Measurements from ENCODE around the gene PDYN.

The PDYN gene

GRCh38 chr20:1932971-1933370, 60.9 kb downstream of the PDYN start:
- TF ChIP-seq CTCF (IDR thresholded peaks at IDR 0.05; ENCODE audit: insufficient read depth, low read depth, low read length, missing control alignments) = no peak
- no peak overlapping the region for H3K4me3 ChIP-seq (ENCODE audit: low read length)
- no peak for DNase-seq (ENCODE audit: low read depth)

- DNase-seq (ENCODE audit: low read depth) = no peak
These were observed 62.0 kb downstream of the PDYN start for GRCh38 chr20:1931830-1932229.

GRCh38 chr20:1930165-1930564, 63.7 kb downstream of the PDYN start:
- no peak for TF ChIP-seq CTCF (IDR thresholded peaks at IDR 0.05; ENCODE audit: insufficient read depth, low read depth, low read length, missing control alignments)
- H3K4me3 ChIP-seq (ENCODE audit: low read length) = no peak overlapping the region
- DNase-seq (ENCODE audit: low read depth) = no peak

More at GRCh38 chr20:1931830-1932229, 62.0 kb downstream of the PDYN start:
- TF ChIP-seq CTCF (IDR thresholded peaks at IDR 0.05; ENCODE audit: insufficient read depth, low read depth, low read length, missing control alignments) = no peak
- no peak overlapping the region for H3K4me3 ChIP-seq (ENCODE audit: low read length)

GRCh38 chr20:1929460-1929859, 64.4 kb downstream of the PDYN start:
- DNase-seq (ENCODE audit: low read depth) = no peak

GRCh38 chr20:1928782-1929181, 65.1 kb downstream of the PDYN start:
- no peak overlapping the region for H3K4me3 ChIP-seq (ENCODE audit: low read length)
- no peak for DNase-seq (ENCODE audit: low read depth)
- no peak for TF ChIP-seq CTCF (IDR thresholded peaks at IDR 0.05; ENCODE audit: insufficient read depth, low read depth, low read length, missing control alignments)

More at GRCh38 chr20:1929460-1929859, 64.4 kb downstream of the PDYN start:
- no peak for TF ChIP-seq CTCF (IDR thresholded peaks at IDR 0.05; ENCODE audit: insufficient read depth, low read depth, low read length, missing control alignments)
- H3K4me3 ChIP-seq (ENCODE audit: low read length) = no peak overlapping the region
